ENCODE measurements around the gene PTPRZ1.

The PTPRZ1 gene

GRCh38 chr7:121890833-121891232, 17.9 kb downstream of the PTPRZ1 start:
- no peak for DNase-seq (ENCODE audit: extremely low read depth in 1 of 2, low read depth in 1 of 2)

GRCh38 chr7:121891731-121892130, 18.8 kb downstream of the PTPRZ1 start:
- no peak for DNase-seq (ENCODE audit: extremely low read depth in 1 of 2, low read depth in 1 of 2)

DNA sequence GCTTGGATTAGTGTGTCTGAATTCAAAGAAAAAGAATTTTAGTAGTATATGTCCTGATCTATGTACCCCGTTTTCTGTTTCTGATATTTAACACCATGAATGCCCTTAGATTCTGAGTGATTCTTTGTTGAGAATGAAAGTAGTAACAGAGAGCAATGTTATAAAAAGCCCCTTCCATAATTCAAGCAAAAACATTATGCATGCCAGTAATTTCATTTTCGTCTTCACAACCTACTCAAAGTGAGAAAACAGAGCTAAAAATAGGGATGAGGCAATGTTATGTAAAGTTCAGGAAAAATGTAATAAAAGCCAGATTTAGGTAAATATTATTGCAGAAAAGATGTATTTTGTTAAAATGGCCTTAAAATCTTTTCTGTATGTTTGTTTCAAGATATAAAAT, 28.1 kb downstream of the PTPRZ1 start:
- DNase-seq (ENCODE audit: extremely low read depth in 1 of 2, low read depth in 1 of 2): no peak

DNA sequence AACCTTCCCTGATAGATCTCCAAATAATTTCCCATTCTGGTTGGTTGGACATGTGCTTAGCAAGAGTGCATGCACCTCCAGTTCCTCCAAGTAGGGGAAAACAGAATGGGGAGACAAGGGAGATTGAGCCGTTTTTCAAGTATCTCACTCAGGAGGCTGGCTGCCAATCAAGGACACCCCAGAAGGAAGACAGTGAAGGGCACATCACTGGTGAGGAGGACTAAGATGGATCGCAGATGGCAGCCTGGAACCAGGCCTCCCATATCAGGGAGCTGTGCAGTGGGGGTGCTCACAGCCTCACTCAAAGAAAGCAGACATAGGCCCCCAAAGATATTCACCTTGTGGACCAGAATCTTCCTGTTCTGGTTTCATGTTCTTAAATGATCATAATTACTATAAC, 31.2 kb downstream of the PTPRZ1 start:
- DNase-seq (ENCODE audit: extremely low read depth in 1 of 2, low read depth in 1 of 2): no peak

GRCh38 chr7:121908042-121908441, 35.1 kb downstream of the PTPRZ1 start:
- no peak for DNase-seq (ENCODE audit: extremely low read depth in 1 of 2, low read depth in 1 of 2)

- DNase-seq (ENCODE audit: extremely low read depth in 1 of 2, low read depth in 1 of 2): no peak
These were observed 36.9 kb downstream of the PTPRZ1 start for GRCh38 chr7:121909716-121910345.

DNA sequence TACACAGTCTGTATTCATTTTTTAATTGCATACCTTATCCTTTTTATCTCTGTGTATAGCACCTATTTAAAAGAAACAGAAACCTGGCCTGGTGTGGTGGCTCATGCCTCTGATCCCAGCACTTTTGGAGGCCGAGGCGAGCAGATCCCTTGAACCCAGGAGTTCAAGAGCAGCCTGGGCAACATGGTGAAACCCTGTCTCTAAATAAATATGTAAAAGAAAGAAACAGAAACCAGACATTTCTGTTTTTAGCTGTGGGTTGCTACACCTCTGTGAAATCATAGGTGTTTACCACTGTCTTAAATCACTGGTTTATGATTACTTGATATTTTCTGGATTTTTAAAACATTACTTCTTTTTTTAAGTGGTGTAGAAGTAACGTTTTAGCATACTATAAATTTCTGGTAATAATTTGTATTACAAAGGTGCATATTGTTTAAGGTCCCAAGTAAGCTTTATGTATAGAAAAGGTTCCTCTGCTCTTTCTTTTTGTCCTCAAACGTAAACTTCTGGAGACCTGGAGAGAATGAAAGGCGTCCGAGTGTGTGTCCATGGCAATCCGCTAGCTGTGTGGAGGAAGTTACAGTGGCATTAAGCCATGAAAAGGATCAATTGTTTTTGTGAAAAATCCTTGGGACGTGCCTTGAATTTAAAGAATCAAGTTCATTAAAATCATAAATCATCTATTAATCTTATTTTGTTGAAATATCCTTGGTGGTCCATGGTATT, 41.1 kb downstream of the PTPRZ1 start:
- DNase-seq (ENCODE audit: extremely low read depth in 1 of 2, low read depth in 1 of 2): no peak

DNA sequence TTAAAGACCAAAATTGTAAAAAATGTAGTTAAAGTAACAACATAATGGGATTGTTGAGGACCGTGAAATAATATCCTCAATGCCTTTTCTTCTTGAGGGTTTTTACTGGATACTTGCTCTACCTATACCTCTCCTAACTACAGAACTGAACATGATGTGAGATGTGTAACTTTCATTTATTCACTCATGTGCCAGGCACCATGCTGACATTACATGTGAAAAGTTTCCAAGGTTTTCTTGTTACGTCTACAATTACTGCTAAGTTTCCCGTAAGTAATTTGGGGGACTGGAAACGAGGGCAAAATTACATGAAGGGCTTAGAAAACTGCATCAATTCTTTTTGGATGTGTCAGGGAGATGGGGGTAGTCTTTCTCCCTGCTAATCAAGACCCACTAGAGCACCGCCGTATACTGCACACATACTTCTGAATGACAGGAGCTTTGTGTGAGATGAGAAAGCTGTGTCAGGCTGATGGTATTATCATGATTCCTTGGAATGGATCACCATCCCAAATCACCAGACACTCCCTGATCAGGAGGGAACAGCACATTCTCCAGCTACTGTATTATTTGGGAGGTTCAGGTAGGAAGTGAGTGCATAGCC, 41.8 kb downstream of the PTPRZ1 start:
- DNase-seq (ENCODE audit: extremely low read depth in 1 of 2, low read depth in 1 of 2): no peak

GRCh38 chr7:121916211-121916610, 43.2 kb downstream of the PTPRZ1 start:
- DNase-seq (ENCODE audit: extremely low read depth in 1 of 2, low read depth in 1 of 2): no peak

DNA sequence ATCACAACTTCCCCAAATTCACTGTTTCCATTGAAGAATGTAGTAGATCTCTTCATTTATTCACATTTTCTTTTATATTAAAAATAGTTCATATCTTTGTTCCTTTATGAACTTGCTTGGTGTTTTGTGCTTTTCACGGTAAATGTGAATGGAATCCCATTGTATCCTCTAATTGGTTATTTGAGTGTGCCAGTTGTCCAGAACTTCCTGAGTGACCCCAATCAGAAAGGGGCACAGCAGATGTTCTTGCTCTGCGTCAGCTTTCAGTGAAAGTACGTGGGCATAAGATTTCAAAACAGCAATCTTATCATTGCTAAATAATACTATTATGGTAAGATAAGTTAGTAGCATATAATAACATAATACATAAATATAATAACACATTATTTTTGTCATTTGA, 47.0 kb downstream of the PTPRZ1 start:
- no peak for DNase-seq (ENCODE audit: extremely low read depth in 1 of 2, low read depth in 1 of 2)

- DNase-seq (ENCODE audit: extremely low read depth in 1 of 2, low read depth in 1 of 2): no peak
These were observed 51.6 kb downstream of the PTPRZ1 start for GRCh38 chr7:121924269-121925186.

- DNase-seq (ENCODE audit: extremely low read depth in 1 of 2, low read depth in 1 of 2): no peak
These were observed 58.4 kb downstream of the PTPRZ1 start for GRCh38 chr7:121931149-121931902.

DNA sequence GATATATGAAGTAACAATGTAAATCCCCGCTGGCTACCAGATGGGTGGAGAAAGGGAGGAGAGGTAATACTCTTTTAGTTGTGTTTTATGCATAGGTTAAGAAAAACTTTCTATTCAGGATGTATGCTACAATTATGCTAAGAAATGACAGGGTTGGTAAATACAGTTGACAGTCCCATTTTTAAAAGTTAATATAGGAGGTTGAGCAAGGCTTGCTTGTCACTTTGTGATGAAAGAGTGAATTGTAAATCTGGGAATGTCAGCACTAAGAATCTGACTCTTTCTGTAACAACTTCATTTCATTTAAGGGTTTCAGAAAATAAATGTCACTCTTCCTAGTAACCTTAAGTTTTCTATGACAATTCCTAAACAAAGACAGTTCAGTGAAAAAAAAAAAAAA, 59.8 kb downstream of the PTPRZ1 start:
- DNase-seq (ENCODE audit: extremely low read depth in 1 of 2, low read depth in 1 of 2): no peak

DNA sequence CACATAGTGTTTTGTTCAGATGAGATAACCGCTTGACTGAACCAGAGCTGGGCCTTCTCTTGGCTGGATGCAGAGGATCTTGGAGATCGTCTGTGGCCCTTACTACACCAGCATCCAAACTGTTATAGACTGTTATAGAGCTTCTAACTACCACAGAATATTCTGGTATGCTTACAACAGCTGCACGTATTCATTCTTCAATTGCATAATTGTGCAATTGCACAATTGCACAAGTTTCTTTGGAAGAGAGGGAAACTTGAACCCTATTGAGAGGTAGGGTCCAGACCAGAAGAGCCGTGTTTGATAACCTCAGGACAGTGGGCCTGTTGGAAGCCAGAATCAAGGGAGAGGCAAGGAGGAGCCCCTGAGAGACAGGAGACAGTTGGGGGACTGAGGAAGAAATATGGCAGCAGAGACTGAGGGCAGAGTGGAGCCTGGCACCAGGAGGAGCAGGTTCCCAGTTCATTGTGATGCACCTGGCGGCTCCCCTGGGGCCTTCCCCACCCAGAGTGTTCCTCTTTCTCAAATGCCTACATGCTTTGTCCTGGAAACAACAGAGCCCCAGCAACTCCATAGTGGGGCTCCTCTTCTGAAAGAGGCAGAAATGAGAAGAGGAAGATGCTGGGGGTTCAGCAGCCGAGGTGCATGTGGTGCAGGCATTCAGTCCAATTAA, 64.1 kb downstream of the PTPRZ1 start:
- DNase-seq (ENCODE audit: extremely low read depth in 1 of 2, low read depth in 1 of 2): no peak

DNA sequence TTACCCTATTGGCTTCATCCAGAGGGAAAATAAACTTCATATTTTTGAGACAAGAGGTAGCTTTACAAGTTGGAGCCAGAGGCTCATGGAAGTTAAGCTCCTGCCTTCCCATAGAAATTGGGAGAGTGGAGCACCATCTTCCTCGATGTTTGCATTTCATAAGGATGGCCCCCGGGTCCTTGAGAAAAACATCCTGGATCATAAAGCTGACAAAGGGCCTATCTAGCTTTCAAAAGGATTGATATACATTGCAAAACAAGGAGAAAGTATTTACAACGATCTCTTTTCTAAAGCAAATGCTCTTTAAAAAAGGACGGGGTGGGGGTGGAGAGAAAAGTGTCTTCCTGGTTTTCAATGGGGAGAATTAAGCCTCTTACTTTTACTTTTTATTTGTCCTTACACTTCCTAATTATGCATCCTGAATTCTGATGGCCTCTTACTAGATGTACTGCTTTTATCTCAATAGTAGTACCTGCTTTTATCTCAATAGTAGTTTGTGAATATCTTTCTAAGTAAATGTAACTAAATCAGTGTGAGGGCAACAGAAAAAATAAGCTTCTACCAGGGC, 65.6 kb downstream of the PTPRZ1 start:
- no peak for DNase-seq (ENCODE audit: extremely low read depth in 1 of 2, low read depth in 1 of 2)

- no peak for DNase-seq (ENCODE audit: extremely low read depth in 1 of 2, low read depth in 1 of 2)
These were observed 68.0 kb downstream of the PTPRZ1 start for GRCh38 chr7:121940918-121941317.

DNA sequence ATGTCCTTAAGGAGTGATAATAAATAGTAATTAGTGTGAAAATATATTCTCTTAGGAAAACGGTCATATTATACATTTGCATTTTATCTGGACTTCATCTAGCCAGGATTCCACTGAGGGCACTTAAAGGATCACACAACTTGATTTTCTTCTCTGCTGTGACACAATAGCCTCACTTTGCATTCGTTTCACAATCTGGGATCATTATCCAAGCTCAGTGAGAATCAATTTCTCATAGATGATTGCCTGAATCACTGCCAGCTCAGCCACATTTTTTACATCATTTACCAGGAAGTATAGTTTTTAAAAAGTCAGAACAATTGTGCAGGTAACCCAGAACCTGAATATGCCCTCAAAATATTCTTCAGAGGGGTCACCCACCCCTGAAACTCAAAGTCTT, 68.9 kb downstream of the PTPRZ1 start:
- no peak for DNase-seq (ENCODE audit: extremely low read depth in 1 of 2, low read depth in 1 of 2)

DNA sequence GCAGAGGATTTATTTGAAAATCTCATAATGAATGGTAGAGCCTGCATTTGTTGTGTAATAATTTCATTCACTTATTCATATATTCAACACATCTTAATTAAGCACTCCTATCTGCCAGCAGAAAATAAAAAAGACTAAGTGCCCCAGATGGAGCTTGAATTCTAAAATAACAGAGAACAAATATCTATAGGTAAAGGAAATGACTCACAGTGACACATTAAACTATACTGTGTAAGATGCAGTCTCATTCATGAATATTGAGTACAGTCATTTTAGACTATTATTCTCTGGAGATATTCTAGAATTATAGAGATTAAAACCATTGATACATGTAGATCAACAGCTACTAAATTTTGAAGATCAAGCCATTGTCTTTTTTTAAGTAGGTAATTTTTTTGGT, 72.1 kb downstream of the PTPRZ1 start:
- DNase-seq (ENCODE audit: extremely low read depth in 1 of 2, low read depth in 1 of 2): no peak

GRCh38 chr7:121945480-121946236, 72.7 kb downstream of the PTPRZ1 start:
- DNase-seq (ENCODE audit: extremely low read depth in 1 of 2, low read depth in 1 of 2): no peak

Data from stimulated activated CD8-positive, alpha-beta memory T cell treated with anti-CD3 and anti-CD28 coated beads, Interleukin-7, amount 100 ng/mL, for 48 hours (primary cell).